Measurements from ENCODE around the gene CFAP70. TPM values are rescaled to one million over a fixed set of nuclear protein-coding genes. Genes with fewer than 3 reads are reported as not detected.

The CFAP70 gene
- total RNA-seq, 1 experiment from 2014 or later, result 2.9 TPM

GRCh38 chr10:73306171-73306708, 52.4 kb downstream of the CFAP70 start:
- Histone ChIP-seq H3K4me1 (ENCODE audit: control insufficient read depth in 1 of 2, insufficient read depth in 2 of 2, low read length in 2 of 2) (no peaks in the 10 kb centered on the region), H3K27ac (ENCODE audit: low read depth, low read length) (no peak overlapping the region), H4K20me1 (ENCODE audit: insufficient read depth) (no peaks in the 10 kb centered on the region), H3K4me2 (ENCODE audit: low read length) (no peak overlapping the region), H3K9me2 (ENCODE audit: insufficient read depth) (no peaks in the 10 kb centered on the region), H2AFZ (ENCODE audit: low read depth, low read length, poor library complexity, severe bottlenecking) (no peak overlapping the region), H3K79me2 (ENCODE audit: insufficient read depth, low read length) (no peaks in the 10 kb centered on the region), H3K27me3 (ENCODE audit: insufficient read depth, low read length) (no peaks in the 10 kb centered on the region), H3K36me3 (ENCODE audit: control insufficient read depth in 1 of 2, insufficient read depth in 2 of 2, low read length in 2 of 2) (no peaks in the 10 kb centered on the region), H3K9me3 (ENCODE audit: control insufficient read depth in 1 of 2, insufficient read depth in 1 of 2, low read depth in 1 of 2, low read length in 2 of 2) (peaks cover 18% of the 10 kb centered on the region in 2 experiments; a peak in 2 of 4 replicates), H3K9ac (ENCODE audit: low read length) (no peak overlapping the region), H3K4me3 (replicated peaks in 1 of 2; ENCODE audit: low read depth in 1 of 2, low read length in 2 of 2) (no peak overlapping the region)
- no peak for ATAC-seq
- CTCF ChIA-PET, result no interaction called here
- no peak for DNase-seq (ENCODE audit: low read depth, low spot score)
- no TSS peak for BruUV-seq (replicated peaks)
- POLR2A ChIA-PET, result no interaction called here
- intact Hi-C loops (cut with micrococcal nuclease), result no loop called here
- TF ChIP-seq SP1 (IDR thresholded peaks at IDR 0.05; ENCODE audit: low read depth) (no peak), ZBTB33 (IDR thresholded peaks at IDR 0.05; ENCODE audit: extremely low read depth, insufficient replicate concordance, low read length) (no peak), REST (IDR thresholded peaks at IDR 0.05; ENCODE audit: low read depth) (no peak), CEBPB (IDR thresholded peaks at IDR 0.05; ENCODE audit: low read depth) (no peak), ELF1 (IDR thresholded peaks at IDR 0.05; ENCODE audit: borderline replicate concordance, low read depth) (no peak), EGR1 (IDR thresholded peaks at IDR 0.05; ENCODE audit: low read depth) (no peak), YY1 (IDR thresholded peaks at IDR 0.05; ENCODE audit: extremely low read depth, insufficient replicate concordance, low read depth, low read length) (no peak), ATF3 (IDR thresholded peaks at IDR 0.05) (no peak)
- RAD21 ChIA-PET (ENCODE audit: low non-redundant PET in 1 of 2, low total read pairs in 2 of 2, uncharacterized antibody in 2 of 2, unreplicated experiment in 2 of 2), result no interaction called here
